ENCODE data around the gene RGR. TPM values are rescaled to one million over a fixed set of nuclear protein-coding genes. Genes with fewer than 3 reads are reported as not detected.

Gene RGR
- total and polyA plus RNA-seq, 4 donors: 0.05 to 0.65 (median 0.31) TPM; not detected in 1

GRCh38 chr10:84286695-84287094, 41.8 kb downstream of the RGR start:
- DNase-seq (no peak), ATAC-seq (ENCODE audit: insufficient read depth, low FRiP score) (no peak)
- H3K4me1 ChIP-seq (ENCODE audit: control insufficient read depth in 5 of 5, insufficient read depth in 5 of 5, low read length in 5 of 5): no peaks in the 10 kb centered on the region
- no peaks in the 10 kb centered on the region for H3K27me3 ChIP-seq (ENCODE audit: control insufficient read depth in 3 of 3, insufficient read depth in 3 of 3, low read length in 2 of 3)
- TF ChIP-seq CTCF (IDR thresholded peaks at IDR 0.05; ENCODE audit: control extremely low read depth, extremely low read depth): no peak
- H3K9me3 ChIP-seq (ENCODE audit: control insufficient read depth in 4 of 4, insufficient read depth in 3 of 4, low read length in 3 of 4): no peaks in the 10 kb centered on the region
- H3K36me3 ChIP-seq (ENCODE audit: control insufficient read depth in 4 of 4, insufficient read depth in 4 of 4, low read length in 4 of 4): no peaks in the 10 kb centered on the region
- no peak overlapping the region for H3K27ac ChIP-seq (ENCODE audit: low read depth in 1 of 2, low read length in 1 of 2)
- H3K4me3 ChIP-seq: no peak overlapping the region
- H3K9ac ChIP-seq (ENCODE audit: insufficient read depth in 1 of 2, low read length in 2 of 2): no peak overlapping the region

GRCh38 chr10:84288151-84288550, 43.3 kb downstream of the RGR start:
- Histone ChIP-seq H3K27ac (ENCODE audit: low read depth in 1 of 2, low read length in 1 of 2) (no peak overlapping the region), H3K9me3 (ENCODE audit: control insufficient read depth in 4 of 4, insufficient read depth in 3 of 4, low read length in 3 of 4) (no peaks in the 10 kb centered on the region), H3K36me3 (ENCODE audit: control insufficient read depth in 4 of 4, insufficient read depth in 4 of 4, low read length in 4 of 4) (no peaks in the 10 kb centered on the region), H3K4me1 (ENCODE audit: control insufficient read depth in 5 of 5, insufficient read depth in 5 of 5, low read length in 5 of 5) (no peaks in the 10 kb centered on the region), H3K27me3 (ENCODE audit: control insufficient read depth in 3 of 3, insufficient read depth in 3 of 3, low read length in 2 of 3) (no peaks in the 10 kb centered on the region), H3K4me3 (no peak overlapping the region), H3K9ac (ENCODE audit: insufficient read depth in 1 of 2, low read length in 2 of 2) (no peak overlapping the region)
- TF ChIP-seq CTCF (IDR thresholded peaks at IDR 0.05; ENCODE audit: control extremely low read depth, extremely low read depth): no peak
- WGBS, 2 donors: 90 to 95% methylated on average over 1 of the region's 1 CpG
- no peak for ATAC-seq (ENCODE audit: insufficient read depth, low FRiP score)
- no peak for DNase-seq

- no peak for TF ChIP-seq CTCF (IDR thresholded peaks at IDR 0.05; ENCODE audit: control extremely low read depth, extremely low read depth)
- H3K36me3 ChIP-seq (ENCODE audit: control insufficient read depth in 4 of 4, insufficient read depth in 4 of 4, low read length in 4 of 4): no peaks in the 10 kb centered on the region
- DNase-seq (no peak), ATAC-seq (ENCODE audit: insufficient read depth, low FRiP score) (no peak)
- H3K9ac ChIP-seq (ENCODE audit: insufficient read depth in 1 of 2, low read length in 2 of 2): no peak overlapping the region
- WGBS, 2 donors: 89 to 91% methylated on average over 1 of the region's 1 CpG
- no peak overlapping the region for H3K27ac ChIP-seq (ENCODE audit: low read depth in 1 of 2, low read length in 1 of 2)
- H3K4me3 ChIP-seq: no peak overlapping the region
- H3K9me3 ChIP-seq (ENCODE audit: control insufficient read depth in 4 of 4, insufficient read depth in 3 of 4, low read length in 3 of 4): no peaks in the 10 kb centered on the region
- peaks cover 0 to 2% (median 0%) of the 10 kb centered on the region in 5 donors for H3K4me1 ChIP-seq (ENCODE audit: control insufficient read depth in 5 of 5, insufficient read depth in 5 of 5, low read length in 5 of 5)
- H3K27me3 ChIP-seq (ENCODE audit: control insufficient read depth in 3 of 3, insufficient read depth in 3 of 3, low read length in 2 of 3): no peaks in the 10 kb centered on the region
Measured at GRCh38 chr10:84289521-84290200, 44.8 kb downstream of the RGR start.

GRCh38 chr10:84290235-84290634, 45.4 kb downstream of the RGR start:
- ATAC-seq (ENCODE audit: insufficient read depth, low FRiP score): no peak
- Histone ChIP-seq H3K27me3 (ENCODE audit: control insufficient read depth in 3 of 3, insufficient read depth in 3 of 3, low read length in 2 of 3) (no peaks in the 10 kb centered on the region), H3K36me3 (ENCODE audit: control insufficient read depth in 4 of 4, insufficient read depth in 4 of 4, low read length in 4 of 4) (no peaks in the 10 kb centered on the region), H3K4me1 (ENCODE audit: control insufficient read depth in 5 of 5, insufficient read depth in 5 of 5, low read length in 5 of 5) (peaks cover 0 to 3% (median 0%) of the 10 kb centered on the region in 5 donors), H3K9me3 (ENCODE audit: control insufficient read depth in 4 of 4, insufficient read depth in 3 of 4, low read length in 3 of 4) (no peaks in the 10 kb centered on the region), H3K4me3 (no peak overlapping the region), H3K9ac (ENCODE audit: insufficient read depth in 1 of 2, low read length in 2 of 2) (no peak overlapping the region), H3K27ac (ENCODE audit: low read depth in 1 of 2, low read length in 1 of 2) (no peak overlapping the region)
- 64 to 65% methylated on average over 3 of the region's 3 CpGs for WGBS, 2 donors
- no peak for DNase-seq
- no peak for TF ChIP-seq CTCF (IDR thresholded peaks at IDR 0.05; ENCODE audit: control extremely low read depth, extremely low read depth)
